HG03025 (cell line): Measurements from ENCODE around the gene NUP214.
"Not testable (repeated sequence)": the region's sequence is repeated elsewhere in the genome, so short reads cannot be mapped to it uniquely, and the experiment has no call there.

Experiments used
- ATAC-seq: cut with Tn5 transposase; IDR thresholded peaks from one replicate; pipeline ENCODE4 v1.9.1; 2021; ENCODE audit warnings: mild to moderate bottlenecking, moderate library complexity; ENCODE audit not compliant: unreplicated experiment, low FRiP score

The NUP214 gene

GRCh38 chr9:131096269-131097125 lies 28.9 kb upstream of the NUP214 start, which contains the start of gene AIF1L:
AIF1L (plus strand) TSS chr9:131096531; CDS start chr9:131096630, 99 bp downstream.
- ATAC-seq: no peak

- ATAC-seq: no peak
Observed at GRCh38 chr9:131097126-131097947, 28.0 kb upstream of the NUP214 start.

- ATAC-seq: no peak
Observed at GRCh38 chr9:131097948-131098278, 27.5 kb upstream of the NUP214 start.

- no peak for ATAC-seq
Observed at GRCh38 chr9:131098391-131099101, 26.8 kb upstream of the NUP214 start.

- no peak for ATAC-seq
Observed at GRCh38 chr9:131099102-131099606, 26.2 kb upstream of the NUP214 start.

- not testable (repeated sequence) for ATAC-seq
Observed at GRCh38 chr9:131099845-131100244, 25.5 kb upstream of the NUP214 start.

- no peak for ATAC-seq
Observed at GRCh38 chr9:131100445-131100844, 24.9 kb upstream of the NUP214 start.

- ATAC-seq: no peak
Observed at GRCh38 chr9:131101207-131101964, 24.0 kb upstream of the NUP214 start.

GRCh38 chr9:131103024-131103423 lies 22.4 kb upstream of the NUP214 start:
- no peak for ATAC-seq

GRCh38 chr9:131103535-131103934 lies 21.9 kb upstream of the NUP214 start:
- ATAC-seq: no peak

GRCh38 chr9:131104016-131104740 lies 21.2 kb upstream of the NUP214 start:
- ATAC-seq: no peak

GRCh38 chr9:131105952-131106351 lies 19.4 kb upstream of the NUP214 start:
- ATAC-seq: no peak

- ATAC-seq: no peak
Observed at GRCh38 chr9:131107760-131108159, 17.6 kb upstream of the NUP214 start.

GRCh38 chr9:131111186-131111853 lies 14.1 kb upstream of the NUP214 start:
- ATAC-seq: no peak

- no peak for ATAC-seq
Observed at GRCh38 chr9:131111854-131112311, 13.5 kb upstream of the NUP214 start.

- no peak for ATAC-seq
Observed at GRCh38 chr9:131112374-131113154, 12.8 kb upstream of the NUP214 start.

GRCh38 chr9:131113655-131114054 lies 11.7 kb upstream of the NUP214 start:
- no peak for ATAC-seq

- ATAC-seq: no peak
Observed at GRCh38 chr9:131114084-131114535, 11.3 kb upstream of the NUP214 start.
